ENCODE measurements around the gene MAP4K3. TPM values are rescaled to one million over a fixed set of nuclear protein-coding genes. Genes with fewer than 3 reads are reported as not detected.

The MAP4K3 gene
- polyA plus RNA-seq, 2 of the 4 experiments (the other 2 are of a cell fraction): 15.8 to 44.6 TPM

GRCh38 chr2:39269941-39270340, 167.1 kb downstream of the MAP4K3 start:
- no peak overlapping the region for H3K27ac ChIP-seq
- FAIRE-seq (no peak), ATAC-seq (no peak), DNase-seq (ENCODE audit: low read depth in 1 of 2, low spot score in 1 of 2) (no peak)
- H3K4me2 ChIP-seq: no peak overlapping the region
- 92% methylated on average over 3 of the region's 3 CpGs for WGBS (ENCODE audit: missing lambda C conversion rate)
- CTCF ChIA-PET: interaction anchor here (0.5 to 1.5 kb wide), 4 partner anchors 41 to 887 kb away, joined by 3 read pairs; no protein-coding TSS in a partner anchor
- H3K9me3 ChIP-seq: no peaks in the 10 kb centered on the region
- no peak for TF ChIP-seq MAX (IDR thresholded peaks at IDR 0.05)
- no peak for TF ChIP-seq RCOR1 (IDR thresholded peaks at IDR 0.05; ENCODE audit: low read depth, low read length)
- TF ChIP-seq POLR2A (IDR thresholded peaks at IDR 0.05; ENCODE audit: low read length): no peak
- TF ChIP-seq ELK1 (IDR thresholded peaks at IDR 0.05; ENCODE audit: low read depth, low read length): no peak
- no peak for TF ChIP-seq FOXS1 (CRISPR knock-in tag; IDR thresholded peaks at IDR 0.05)
- no peak for TF ChIP-seq HEYL (CRISPR knock-in tag; IDR thresholded peaks at IDR 0.05)
- TF ChIP-seq REST (IDR thresholded peaks at IDR 0.05): no peak
- TF ChIP-seq TFCP2L1 (CRISPR knock-in tag; IDR thresholded peaks at IDR 0.05): no peak
- POLR2A ChIA-PET: no interaction called here
- no peak overlapping the region for H3K4me3 ChIP-seq
- 0 out of 3 replicates have a peak, but pooled peaks cover under 1% of the 10 kb centered on the region for H3K4me1 ChIP-seq

DNA sequence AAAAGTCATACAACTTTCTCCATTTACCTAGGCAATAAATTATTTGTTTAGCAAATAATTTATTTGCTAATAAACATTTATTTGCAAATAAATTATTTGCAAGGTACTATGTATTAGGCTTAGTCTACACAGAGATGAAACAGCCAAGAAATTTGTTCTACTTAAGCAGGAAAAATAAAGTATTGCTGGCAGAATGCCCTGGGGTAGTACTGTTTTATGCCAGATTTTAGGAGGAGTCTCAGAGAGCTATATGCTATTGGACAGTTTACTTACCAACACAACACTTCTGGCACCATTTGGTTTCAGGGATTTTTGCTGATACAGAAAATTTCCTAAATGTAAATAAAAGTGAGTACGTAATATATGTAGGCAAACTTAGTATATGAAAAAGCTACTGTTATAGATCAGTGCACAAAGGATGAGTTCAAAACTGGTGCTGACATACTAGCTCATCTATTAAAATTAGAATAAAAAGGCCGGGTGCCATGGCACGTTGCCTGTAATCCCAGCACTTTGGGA, 170.1 kb downstream of the MAP4K3 start:
- Histone ChIP-seq H3K4me2 (no peak overlapping the region), H3K9me3 (no peaks in the 10 kb centered on the region), H3K27ac (no peak overlapping the region), H3K4me3 (no peak overlapping the region), H3K4me1 (no peaks in the 10 kb centered on the region)
- ATAC-seq: no peak
- TF ChIP-seq HOXA7 (CRISPR knock-in tag; IDR thresholded peaks at IDR 0.05) (no peak), MAFK (IDR thresholded peaks at IDR 0.05; ENCODE audit: partially characterized antibody) (peak; percentile 55)
- no peak for DNase-seq (ENCODE audit: low read depth in 1 of 2, low spot score in 1 of 2)
- POLR2A ChIA-PET: no interaction called here
- WGBS (ENCODE audit: missing lambda C conversion rate): 87% methylated on average over 3 of the region's 3 CpGs
- CTCF ChIA-PET: interaction anchor here (1.3 kb wide), 1 partner anchor 39 kb away, joined by 3 read pairs; no protein-coding TSS in a partner anchor
- no peak for FAIRE-seq

GRCh38 chr2:39266139-39266805, 170.8 kb downstream of the MAP4K3 start:
- H3K4me1 ChIP-seq: no peaks in the 10 kb centered on the region
- ChIA-PET CTCF (no interaction called here), POLR2A (no interaction called here)
- H3K9me3 ChIP-seq: no peaks in the 10 kb centered on the region
- no peak overlapping the region for H3K4me3 ChIP-seq
- no peak for TF ChIP-seq ESRRA (IDR thresholded peaks at IDR 0.05; ENCODE audit: borderline replicate concordance, low read length)
- peak; percentile 67 for TF ChIP-seq MAFK (IDR thresholded peaks at IDR 0.05; ENCODE audit: partially characterized antibody)
- FAIRE-seq: no peak
- ATAC-seq: no peak
- H3K4me2 ChIP-seq: no peak overlapping the region
- DNase-seq (ENCODE audit: low read depth in 1 of 2, low spot score in 1 of 2): no peak
- WGBS (ENCODE audit: missing lambda C conversion rate): 94% methylated on average over 3 of the region's 3 CpGs
- no peak overlapping the region for H3K27ac ChIP-seq

DNA sequence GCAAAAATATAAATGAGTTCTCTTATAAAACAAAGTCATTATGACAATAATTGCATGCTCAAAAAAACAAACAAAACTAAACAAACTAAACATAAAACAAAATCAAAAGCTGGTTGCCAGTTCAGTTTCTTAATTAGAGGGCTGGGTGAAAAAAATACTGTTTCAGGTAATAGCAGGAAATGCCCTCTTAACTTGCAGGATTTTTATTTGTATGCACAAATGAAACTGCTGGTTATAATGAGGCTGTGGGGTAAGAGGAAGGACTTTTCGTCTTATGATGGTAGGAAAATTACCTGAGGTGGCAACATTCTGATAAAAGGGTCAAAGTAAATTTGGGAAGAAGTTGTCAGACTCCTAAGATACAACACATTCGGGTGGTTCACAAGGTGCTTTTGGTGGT, 171.8 kb downstream of the MAP4K3 start:
- POLR2A ChIA-PET: no interaction called here
- FAIRE-seq: no peak
- DNase-seq (ENCODE audit: low read depth in 1 of 2, low spot score in 1 of 2): no peak
- H3K27ac ChIP-seq: no peak overlapping the region
- no peak overlapping the region for H3K4me2 ChIP-seq
- no peak for ATAC-seq
- H3K9me3 ChIP-seq: no peaks in the 10 kb centered on the region
- H3K4me3 ChIP-seq: no peak overlapping the region
- CTCF ChIA-PET: no interaction called here
- H3K4me1 ChIP-seq: no peaks in the 10 kb centered on the region
- 89% methylated on average over 2 of the region's 2 CpGs for WGBS (ENCODE audit: missing lambda C conversion rate)
- TF ChIP-seq RFX5 (IDR thresholded peaks at IDR 0.05) (no peak), KDM1A (IDR thresholded peaks at IDR 0.05; ENCODE audit: low read depth) (no peak), TP53 (CRISPR knock-in tag; IDR thresholded peaks at IDR 0.05) (no peak), HOXB5 (CRISPR knock-in tag; IDR thresholded peaks at IDR 0.05) (no peak), NFE2L2 (conservative IDR thresholded peaks at IDR 0.05; ENCODE audit: low read length) (no peak), REST (IDR thresholded peaks at IDR 0.05) (no peak), FOSL2 (IDR thresholded peaks at IDR 0.05) (no peak), FOSL2 (CRISPR knock-in tag; IDR thresholded peaks at IDR 0.05) (no peak), SREBF2 (IDR thresholded peaks at IDR 0.05) (no peak), ZC3H11A (IDR thresholded peaks at IDR 0.05) (no peak)
- TF ChIP-seq, protein P1, sequence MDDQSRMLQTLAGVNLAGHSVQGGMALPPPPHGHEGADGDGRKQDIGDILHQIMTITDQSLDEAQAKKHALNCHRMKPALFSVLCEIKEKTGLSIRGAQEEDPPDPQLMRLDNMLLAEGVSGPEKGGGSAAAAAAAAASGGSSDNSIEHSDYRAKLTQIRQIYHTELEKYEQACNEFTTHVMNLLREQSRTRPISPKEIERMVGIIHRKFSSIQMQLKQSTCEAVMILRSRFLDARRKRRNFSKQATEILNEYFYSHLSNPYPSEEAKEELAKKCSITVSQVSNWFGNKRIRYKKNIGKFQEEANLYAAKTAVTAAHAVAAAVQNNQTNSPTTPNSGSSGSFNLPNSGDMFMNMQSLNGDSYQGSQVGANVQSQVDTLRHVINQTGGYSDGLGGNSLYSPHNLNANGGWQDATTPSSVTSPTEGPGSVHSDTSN (IDR thresholded peaks at IDR 0.05): no peak
